OCI-LY7 (cell line): ENCODE data around the gene AGMO. TPM values are rescaled to one million over a fixed set of nuclear protein-coding genes. Genes with fewer than 3 reads are reported as not detected.

Source experiments
- BruUV-seq: library from RNA; stranded (reverse); fragments of 400-500 nt; replicated peaks from 2 replicates; lab custom pipeline; 2021; lab: Mats Ljungman, UMichigan
- CTCF ChIA-PET: fragments of 300-600 bp; sonication (Branson Sonifier 250); formaldehyde crosslinking; loops from one replicate; lab custom pipeline; 2022; ENCODE audit warnings: antibody characterized with exemption; ENCODE audit not compliant: unreplicated experiment; lab: Charles Lee
- POLR2A ChIA-PET: fragments of 300-600 bp; sonication (Branson Sonifier 250); formaldehyde crosslinking; loops from one replicate; lab custom pipeline; 2022; ENCODE audit warnings: antibody characterized with exemption; lab: Charles Lee
- DNase-seq: peaks from one replicate; pipeline ENCODE4 v3.0.0-alpha.2; 2015; ENCODE audit warnings: low spot score
- H2AFZ ChIP-seq: fragments of 200-600 bp; sonication (generic), shearing (Covaris generic); 2 replicates; pipeline ENCODE4 v1.6.1; 2014; ENCODE audit warnings: mild to moderate bottlenecking, antibody characterized with exemption, low read length, moderate library complexity
- H3K27ac ChIP-seq: fragments of 200-600 bp; sonication (generic); 2 replicates; pipeline ENCODE4 v1.5.1; 2014; ENCODE audit warnings: mixed run types, low read depth, mild to moderate bottlenecking, moderate library complexity, low read length, inconsistent platforms; ENCODE audit not compliant: poor library complexity, severe bottlenecking
- H3K36me3 ChIP-seq: fragments of 200-600 bp; sonication (generic); 2 replicates; pipeline ENCODE4 v1.6.1; 2014; ENCODE audit warnings: mild to moderate bottlenecking, antibody characterized with exemption, low read length, moderate library complexity, mixed read lengths; ENCODE audit not compliant: insufficient read depth
- H3K4me1 ChIP-seq: fragments of 200-600 bp; sonication (generic); 2 replicates; pipeline ENCODE4 v1.5.1; 2014; ENCODE audit warnings: mild to moderate bottlenecking, low read length; ENCODE audit not compliant: insufficient read depth, poor library complexity, severe bottlenecking
- H3K4me2 ChIP-seq: fragments of 200-600 bp; sonication (generic); 2 replicates; pipeline ENCODE4 v1.6.1; 2014; ENCODE audit warnings: mild to moderate bottlenecking, low read length
- H3K4me3 ChIP-seq: fragments of 200-600 bp; sonication (generic); 2 replicates; pipeline ENCODE4 v1.5.1; 2014; ENCODE audit warnings: mild to moderate bottlenecking, low read depth, low read length; ENCODE audit not compliant: poor library complexity, severe bottlenecking
- H3K79me2 ChIP-seq: fragments of 200-600 bp; sonication (generic); 2 replicates; pipeline ENCODE4 v1.6.1; 2016; ENCODE audit warnings: low read depth, mild to moderate bottlenecking, low read length, moderate library complexity, mixed read lengths; ENCODE audit not compliant: insufficient read depth
- H3K9me2 ChIP-seq: fragments of 200-600 bp; sonication (generic); 2 replicates; pipeline ENCODE4 v1.6.1; 2016; ENCODE audit warnings: mild to moderate bottlenecking, low read length, mixed read lengths; ENCODE audit not compliant: insufficient read depth
- H3K9me3 ChIP-seq: fragments of 200-600 bp; sonication (generic); 2 replicates; pipeline ENCODE4 v1.6.1; 2014; ENCODE audit warnings: mild to moderate bottlenecking, mixed run types, low read length, mixed read lengths
- H4K20me1 ChIP-seq: fragments of 200-600 bp; sonication (generic); 2 replicates; pipeline ENCODE4 v1.6.1; 2014; ENCODE audit warnings: mild to moderate bottlenecking, antibody characterized with exemption, low read length, moderate library complexity, mixed read lengths; ENCODE audit not compliant: insufficient read depth
- EZH2phosphoT487 ChIP-seq: fragments of 200-600 bp; sonication (generic); IDR thresholded peaks from 2 replicates; pipeline ENCODE4 v1.6.1; 2018; ENCODE audit warnings: low read depth, borderline replicate concordance, mild to moderate bottlenecking, mixed run types, antibody characterized with exemption, low read length, moderate library complexity, mixed read lengths
- intact Hi-C: fragments of 100-400 bp; cut with micrococcal nuclease; formaldehyde crosslinking; loops from one replicate; pipeline ENCODE4 v1.10.0; 2022; ENCODE audit not compliant: unreplicated experiment
- total RNA-seq, 2 experiments: library from RNA; depleted of rRNA in 1 of 2; stranded (reverse); fragments of >200 nt in 1 of 2; shearing (Covaris generic) in 1 of 2; gene quantifications; 2 replicates each; pipeline ENCODE4 v1.2.3, GENCODE V29; 2014 to 2022
- TF ChIP-seq, protein P1 (sequence below): fragments of 200-600 bp; sonication (generic); conservative IDR thresholded peaks from 2 replicates; pipeline ENCODE4 v1.5.1; 2014; ENCODE audit warnings: mild to moderate bottlenecking, antibody characterized with exemption, low read length, moderate library complexity, mixed read lengths

Gene AGMO
- total RNA-seq, 2 experiments from 2014 or later = not detected

DNA sequence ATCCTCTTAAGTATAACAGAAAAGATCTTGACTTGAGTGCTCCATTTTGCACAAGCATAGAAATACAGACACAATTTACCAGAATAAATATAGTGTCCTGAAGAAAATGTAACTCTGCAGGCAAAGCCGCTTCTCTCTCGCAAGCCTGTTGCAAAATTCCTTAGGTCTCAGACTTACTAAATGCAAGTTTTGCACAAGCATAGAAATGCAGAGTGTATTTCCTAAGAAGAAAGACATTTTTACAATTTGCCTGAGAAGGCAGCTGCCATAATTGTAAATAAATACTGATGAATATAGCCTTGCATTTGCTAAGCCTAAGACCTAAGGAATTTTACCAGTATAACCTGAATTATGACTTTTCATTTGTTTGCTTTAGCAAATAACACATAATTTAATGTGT lies 67.1 kb downstream of the AGMO start:
- TF ChIP-seq, protein P1, sequence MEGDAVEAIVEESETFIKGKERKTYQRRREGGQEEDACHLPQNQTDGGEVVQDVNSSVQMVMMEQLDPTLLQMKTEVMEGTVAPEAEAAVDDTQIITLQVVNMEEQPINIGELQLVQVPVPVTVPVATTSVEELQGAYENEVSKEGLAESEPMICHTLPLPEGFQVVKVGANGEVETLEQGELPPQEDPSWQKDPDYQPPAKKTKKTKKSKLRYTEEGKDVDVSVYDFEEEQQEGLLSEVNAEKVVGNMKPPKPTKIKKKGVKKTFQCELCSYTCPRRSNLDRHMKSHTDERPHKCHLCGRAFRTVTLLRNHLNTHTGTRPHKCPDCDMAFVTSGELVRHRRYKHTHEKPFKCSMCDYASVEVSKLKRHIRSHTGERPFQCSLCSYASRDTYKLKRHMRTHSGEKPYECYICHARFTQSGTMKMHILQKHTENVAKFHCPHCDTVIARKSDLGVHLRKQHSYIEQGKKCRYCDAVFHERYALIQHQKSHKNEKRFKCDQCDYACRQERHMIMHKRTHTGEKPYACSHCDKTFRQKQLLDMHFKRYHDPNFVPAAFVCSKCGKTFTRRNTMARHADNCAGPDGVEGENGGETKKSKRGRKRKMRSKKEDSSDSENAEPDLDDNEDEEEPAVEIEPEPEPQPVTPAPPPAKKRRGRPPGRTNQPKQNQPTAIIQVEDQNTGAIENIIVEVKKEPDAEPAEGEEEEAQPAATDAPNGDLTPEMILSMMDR = no peak
- TF ChIP-seq EZH2phosphoT487 = no peak
- no peak overlapping the region for H3K4me2 ChIP-seq
- no peak overlapping the region for H3K27ac ChIP-seq
- no peaks in the 10 kb centered on the region for H4K20me1 ChIP-seq
- ChIA-PET CTCF (no interaction called here), POLR2A (no interaction called here)
- no peaks in the 10 kb centered on the region for H3K4me1 ChIP-seq
- H3K9me3 ChIP-seq = no peaks in the 10 kb centered on the region
- H3K9me2 ChIP-seq = no peaks in the 10 kb centered on the region
- BruUV-seq = no TSS peak
- H3K4me3 ChIP-seq = no peak overlapping the region
- intact Hi-C loops = no loop called here
- no peak for DNase-seq
- no peaks in the 10 kb centered on the region for H3K36me3 ChIP-seq
- no peaks in the 10 kb centered on the region for H3K79me2 ChIP-seq
- H2AFZ ChIP-seq = no peak overlapping the region

GRCh38 chr7:15491361-15491760 lies 70.5 kb downstream of the AGMO start:
- Histone ChIP-seq H3K9me2 (no peaks in the 10 kb centered on the region), H3K36me3 (no peaks in the 10 kb centered on the region), H3K9me3 (no peaks in the 10 kb centered on the region), H3K79me2 (no peaks in the 10 kb centered on the region), H4K20me1 (no peaks in the 10 kb centered on the region), H3K4me1 (no peaks in the 10 kb centered on the region), H3K27ac (no peak overlapping the region), H3K4me2 (no peak overlapping the region), H2AFZ (no peak overlapping the region), H3K4me3 (no peak overlapping the region)
- intact Hi-C loops = no loop called here
- ChIA-PET POLR2A (no interaction called here), CTCF (no interaction called here)
- no TSS peak for BruUV-seq
- no peak for DNase-seq
- TF ChIP-seq EZH2phosphoT487 = no peak
- TF ChIP-seq, protein P1 = no peak

DNA sequence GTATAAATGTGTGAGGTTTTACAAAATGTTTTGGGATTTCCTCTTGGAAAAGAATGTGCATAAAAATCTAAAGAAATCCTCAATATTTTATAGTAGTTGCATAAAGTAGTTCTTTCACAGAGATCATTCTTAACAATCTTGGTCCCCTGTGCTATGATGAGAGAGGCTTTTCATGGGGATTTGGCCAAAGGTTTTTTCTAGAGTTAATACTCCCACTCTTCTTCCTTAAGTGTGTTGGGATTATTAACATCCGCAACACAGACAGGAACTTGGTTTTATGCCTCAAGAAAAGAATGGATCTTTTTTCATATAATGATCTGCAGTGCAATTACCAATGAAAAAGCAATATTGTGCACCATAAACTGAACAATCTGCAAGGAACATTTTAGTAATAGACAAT lies 71.5 kb downstream of the AGMO start:
- H3K79me2 ChIP-seq = no peaks in the 10 kb centered on the region
- no peak overlapping the region for H3K4me2 ChIP-seq
- H3K36me3 ChIP-seq = no peaks in the 10 kb centered on the region
- no peak overlapping the region for H3K4me3 ChIP-seq
- DNase-seq = no peak
- no peaks in the 10 kb centered on the region for H3K9me2 ChIP-seq
- no peak for TF ChIP-seq EZH2phosphoT487
- TF ChIP-seq, protein P1 = no peak
- no peak overlapping the region for H2AFZ ChIP-seq
- BruUV-seq = no TSS peak
- H3K27ac ChIP-seq = no peak overlapping the region
- no peaks in the 10 kb centered on the region for H3K4me1 ChIP-seq
- H4K20me1 ChIP-seq = no peaks in the 10 kb centered on the region
- H3K9me3 ChIP-seq = no peaks in the 10 kb centered on the region
- intact Hi-C loops = no loop called here
- CTCF ChIA-PET = no interaction called here
- POLR2A ChIA-PET = no interaction called here
